HG03139 (cell line): ENCODE data around the gene ACSS1.

Experiments
- ATAC-seq: cut with Tn5 transposase; IDR thresholded peaks from one replicate; pipeline ENCODE4 v1.9.1; 2021; ENCODE audit not compliant: unreplicated experiment

The ACSS1 gene

DNA sequence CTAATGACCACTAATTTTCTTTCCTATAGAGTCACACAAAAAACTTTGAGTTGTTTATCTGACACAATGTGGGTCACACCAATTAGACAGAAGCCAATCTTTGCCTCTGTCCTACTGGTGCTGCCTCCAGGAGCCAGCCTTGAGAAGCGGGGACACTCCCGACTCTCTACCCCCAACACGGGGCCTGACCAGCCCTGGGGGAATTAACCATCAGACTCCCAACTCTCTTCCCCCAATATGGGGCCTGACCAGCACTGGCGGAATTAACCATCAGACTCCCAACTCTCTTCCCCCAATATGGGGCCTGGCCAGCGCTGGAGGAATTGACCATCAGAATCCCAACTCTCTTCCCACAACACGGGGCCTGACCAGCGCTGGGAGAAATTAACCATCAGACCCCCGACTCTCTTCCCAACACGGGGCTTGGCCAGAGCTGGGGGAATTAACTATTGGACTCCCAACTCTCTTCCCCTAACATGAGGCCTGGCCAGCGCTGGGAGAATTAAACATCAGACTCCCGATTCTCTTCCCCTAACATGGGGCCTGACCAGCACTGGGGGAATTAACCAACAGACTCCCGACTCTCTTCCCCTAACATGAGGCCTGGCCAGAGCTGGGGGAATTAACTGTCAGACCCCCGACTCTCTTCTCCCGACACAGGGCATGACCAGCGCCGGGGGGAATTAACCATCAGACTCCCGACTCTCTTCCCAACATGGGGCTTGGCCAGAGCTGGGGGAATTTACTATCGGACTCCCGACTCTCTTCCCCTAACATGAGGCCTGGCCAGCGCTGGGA lies 96.4 kb downstream of the ACSS1 start:
- no peak for ATAC-seq

GRCh38 chr20:24960861-24961260 lies 97.1 kb downstream of the ACSS1 start:
- no peak for ATAC-seq

- ATAC-seq = no peak
Observed at GRCh38 chr20:24960302-24960801, 97.6 kb downstream of the ACSS1 start.

DNA sequence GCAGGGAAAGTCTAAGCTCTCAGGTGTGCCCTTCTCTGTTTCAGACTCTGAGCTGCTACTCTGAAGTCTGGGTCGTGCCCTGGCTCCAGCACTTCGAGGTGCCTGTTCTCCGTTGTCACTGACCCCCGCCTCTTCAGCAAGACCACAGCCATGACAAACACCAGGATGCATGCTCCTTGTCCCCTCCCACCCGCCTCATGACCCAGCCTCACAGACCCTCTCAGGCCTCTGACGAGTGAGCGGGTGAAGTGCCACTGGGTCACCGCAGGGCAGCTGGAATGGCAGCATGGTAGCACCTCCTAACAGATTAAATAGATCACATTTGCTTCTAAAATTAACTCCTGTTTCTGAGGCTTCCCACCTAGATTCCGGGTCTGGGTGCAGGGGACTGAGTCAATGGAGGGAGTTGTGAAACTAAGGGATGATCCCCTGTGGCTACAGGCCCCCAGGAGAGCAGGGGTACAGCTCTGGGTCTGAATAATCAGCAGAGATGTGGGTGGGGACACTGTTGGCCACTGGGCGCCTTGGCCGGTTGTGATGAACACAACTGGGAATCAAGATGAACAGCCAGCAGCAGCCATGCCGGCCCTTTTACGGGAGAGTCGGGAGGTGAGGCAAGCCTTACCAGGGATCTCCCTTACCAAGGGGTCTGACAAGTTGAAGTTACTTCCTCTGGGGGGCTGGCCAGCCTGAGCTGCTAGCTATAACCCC lies 98.2 kb downstream of the ACSS1 start:
- ATAC-seq = no peak

DNA sequence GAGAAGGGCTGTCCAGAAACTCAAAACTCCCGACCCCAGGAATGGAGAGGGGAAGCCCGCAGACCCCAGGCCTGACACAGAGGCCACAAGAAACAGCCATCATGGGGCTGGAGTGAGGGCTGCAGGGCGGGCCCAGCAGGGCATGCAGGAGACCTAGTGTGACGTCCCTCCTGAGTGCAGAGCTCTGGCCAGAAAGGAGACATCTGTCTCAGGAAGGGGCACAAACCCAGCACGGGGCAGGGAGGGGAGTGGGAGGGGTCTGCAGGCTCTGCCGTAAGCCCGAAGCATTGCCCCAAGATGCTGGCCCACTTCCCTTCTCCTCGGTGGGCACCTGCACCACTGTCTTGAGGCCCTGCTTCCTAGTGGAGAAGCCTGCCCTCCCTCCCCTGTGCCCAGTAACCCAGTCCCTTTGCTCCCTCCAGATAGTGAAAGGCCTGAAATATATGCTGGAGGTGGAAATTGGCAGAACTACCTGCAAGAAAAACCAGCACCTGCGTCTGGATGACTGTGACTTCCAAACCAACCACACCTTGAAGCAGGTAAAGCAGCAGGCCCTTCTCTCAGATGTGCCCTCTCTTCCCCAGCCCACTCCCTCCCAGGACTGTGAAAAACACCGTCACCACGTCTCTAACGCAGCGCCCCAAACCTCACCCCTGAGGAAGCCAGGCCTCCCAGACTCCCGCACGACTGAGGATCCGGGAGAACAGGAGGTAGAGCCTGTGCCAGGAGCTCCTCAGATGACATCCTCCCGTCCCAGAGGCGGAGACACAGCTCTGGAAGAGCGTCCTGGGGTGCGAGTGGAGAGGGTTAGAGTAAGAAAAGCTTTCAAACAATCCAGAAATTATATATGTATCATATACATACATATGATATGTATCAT lies 99.2 kb downstream of the ACSS1 start:
- ATAC-seq = no peak

GRCh38 chr20:24957326-24958016 lies 100.5 kb downstream of the ACSS1 start:
- no peak for ATAC-seq
